MG63 (cell line): ENCODE results near the gene ABCD2. TPM values are rescaled to one million over a fixed set of nuclear protein-coding genes. Genes with fewer than 3 reads are reported as not detected.
"Not testable (repeated sequence)": the region's sequence is repeated elsewhere in the genome, so short reads cannot be mapped to it uniquely, and the experiment has no call there.

Source experiments
- DNase-seq: peaks from one replicate; pipeline ENCODE4 v3.0.0-alpha.2; 2020
- H3K27me3 ChIP-seq: fragments of 250-450 bp; sonication (Bioruptor Pico); 2 replicates; pipeline ENCODE4 v1.5.1; 2020; ENCODE audit warnings: mild to moderate bottlenecking, moderate library complexity
- H3K36me3 ChIP-seq: fragments of 250-450 bp; sonication (Bioruptor Pico); 2 replicates; pipeline ENCODE4 v1.5.1; 2020; ENCODE audit warnings: mild to moderate bottlenecking, moderate library complexity
- H3K4me3 ChIP-seq: fragments of 250-450 bp; sonication (Bioruptor Pico); 2 replicates; pipeline ENCODE4 v1.5.1; 2020; ENCODE audit warnings: mild to moderate bottlenecking, moderate library complexity
- H3K9me3 ChIP-seq: fragments of 250-450 bp; sonication (Bioruptor Pico); 2 replicates; pipeline ENCODE4 v1.5.1; 2020; ENCODE audit warnings: mild to moderate bottlenecking, moderate library complexity
- total RNA-seq: library from RNA; depleted of rRNA; stranded (reverse); fragments of >200 nt; shearing (Covaris generic); gene quantifications from 2 replicates; pipeline ENCODE4 v1.2.3, GENCODE V29; 2014; ENCODE audit warnings: low replicate concordance

Gene ABCD2
- total RNA-seq, 1 experiment from 2014 or later: not detected

DNA sequence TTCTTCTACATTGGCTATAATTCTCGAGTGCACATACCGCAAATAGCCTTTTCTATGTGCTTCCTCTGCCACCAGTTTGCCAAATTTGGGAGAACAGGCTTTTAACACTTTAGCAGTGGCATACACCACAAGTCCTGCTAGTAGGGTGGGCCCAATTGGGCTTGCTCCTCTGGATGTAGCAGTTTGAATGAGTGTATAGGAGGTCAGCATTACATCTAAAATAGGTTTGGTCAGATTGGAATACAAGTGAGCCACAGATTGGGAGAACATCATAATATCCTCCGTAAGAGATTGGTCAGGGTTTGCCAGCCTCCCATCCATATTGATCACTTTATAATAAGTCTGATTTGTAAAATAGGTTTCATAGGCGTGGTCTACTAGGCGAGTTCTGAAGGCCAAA is 902 bp downstream of the ABCD2 start:
- DNase-seq: no peak
- Histone ChIP-seq H3K36me3 (no peaks in the 10 kb centered on the region), H3K9me3 (no peaks in the 10 kb centered on the region), H3K27me3 (no peaks in the 10 kb centered on the region), H3K4me3 (no peak overlapping the region)

DNA sequence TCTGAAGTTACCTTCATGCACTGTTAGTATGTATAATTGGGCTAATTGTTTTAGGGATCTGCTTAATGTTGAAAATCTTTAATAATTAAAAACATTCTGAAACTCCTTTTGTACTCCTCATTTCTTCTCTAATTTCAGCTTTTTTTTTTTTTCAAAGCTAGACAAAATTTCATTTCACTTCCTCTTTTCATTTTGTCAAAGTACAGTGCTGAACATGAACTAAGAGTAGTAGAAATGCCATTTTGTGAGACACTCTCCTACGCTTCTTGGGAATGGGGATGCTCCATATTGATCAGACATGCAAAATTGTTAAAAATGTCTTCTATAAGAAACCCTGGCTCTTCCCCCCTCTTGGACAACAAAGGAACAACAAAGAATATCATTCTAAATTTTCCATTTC is 1.7 kb downstream of the ABCD2 start:
- no peaks in the 10 kb centered on the region for H3K27me3 ChIP-seq
- DNase-seq: no peak
- H3K4me3 ChIP-seq: no peak overlapping the region
- no peaks in the 10 kb centered on the region for H3K36me3 ChIP-seq
- no peaks in the 10 kb centered on the region for H3K9me3 ChIP-seq

DNA sequence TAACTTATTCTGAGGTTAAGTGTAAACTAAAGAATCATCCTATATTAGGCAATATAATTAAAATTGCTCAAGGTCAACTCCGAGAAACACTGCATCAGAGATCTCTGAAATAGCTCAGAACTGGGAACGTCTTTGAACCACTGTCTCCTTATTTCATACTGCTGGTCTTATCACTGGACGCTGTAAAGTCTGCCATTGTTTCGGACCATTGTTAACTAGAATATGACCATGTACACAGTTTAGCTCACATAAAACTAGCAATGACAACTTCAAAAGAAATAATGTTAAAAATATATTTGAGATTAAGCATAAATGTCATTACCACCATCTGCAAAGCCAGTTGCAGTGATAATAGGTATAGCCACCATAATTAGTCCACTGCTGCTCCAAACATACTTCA is 2.9 kb downstream of the ABCD2 start:
- DNase-seq: no peak
- H3K4me3 ChIP-seq: no peak overlapping the region
- H3K9me3 ChIP-seq: no peaks in the 10 kb centered on the region
- no peaks in the 10 kb centered on the region for H3K36me3 ChIP-seq
- H3K27me3 ChIP-seq: no peaks in the 10 kb centered on the region

DNA sequence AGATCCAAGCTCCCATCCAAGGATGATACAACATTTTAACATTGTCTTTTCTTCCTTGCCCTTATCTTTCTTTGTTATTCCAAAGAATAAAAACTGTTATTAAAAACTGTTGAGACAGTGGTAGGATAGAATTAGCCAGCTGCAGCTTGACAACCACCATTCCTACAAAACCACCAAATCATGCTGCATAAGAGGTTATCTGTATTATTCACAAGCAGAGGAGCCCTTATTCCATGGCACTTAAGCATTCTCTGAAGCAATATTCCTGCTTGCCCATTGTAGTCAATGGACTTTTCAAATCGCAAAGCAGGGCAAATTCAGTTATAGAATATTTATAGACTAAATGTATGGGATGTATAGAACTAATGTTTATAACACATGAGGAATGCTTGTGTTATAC is 3.4 kb downstream of the ABCD2 start:
- no peaks in the 10 kb centered on the region for H3K9me3 ChIP-seq
- DNase-seq: no peak

DNA sequence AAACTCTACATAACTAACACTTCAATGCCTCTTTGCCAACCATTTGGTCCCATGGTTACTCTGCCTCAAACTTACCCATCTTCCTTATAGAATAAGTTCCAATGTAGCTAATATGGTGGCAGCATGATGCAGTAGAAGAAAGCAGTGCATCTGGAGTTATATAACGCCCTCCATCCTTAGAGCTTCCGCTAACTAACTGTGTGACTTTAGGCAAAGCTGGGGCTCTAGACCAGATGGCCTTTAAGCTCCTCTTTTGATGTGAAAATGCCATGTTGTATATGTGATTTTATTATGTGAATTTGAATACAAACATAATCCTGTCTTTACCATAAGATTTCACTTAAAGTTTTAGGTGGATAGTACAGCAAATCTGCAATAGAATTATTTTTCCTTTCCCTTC is 6.1 kb downstream of the ABCD2 start:
- H3K4me3 ChIP-seq: no peak overlapping the region
- no peaks in the 10 kb centered on the region for H3K9me3 ChIP-seq
- no peaks in the 10 kb centered on the region for H3K27me3 ChIP-seq
- no peaks in the 10 kb centered on the region for H3K36me3 ChIP-seq
- no peak for DNase-seq

More for the DNA sequence above, 3.4 kb downstream of the ABCD2 start:
- Histone ChIP-seq H3K4me3 (no peak overlapping the region), H3K36me3 (no peaks in the 10 kb centered on the region), H3K27me3 (no peaks in the 10 kb centered on the region)

DNA sequence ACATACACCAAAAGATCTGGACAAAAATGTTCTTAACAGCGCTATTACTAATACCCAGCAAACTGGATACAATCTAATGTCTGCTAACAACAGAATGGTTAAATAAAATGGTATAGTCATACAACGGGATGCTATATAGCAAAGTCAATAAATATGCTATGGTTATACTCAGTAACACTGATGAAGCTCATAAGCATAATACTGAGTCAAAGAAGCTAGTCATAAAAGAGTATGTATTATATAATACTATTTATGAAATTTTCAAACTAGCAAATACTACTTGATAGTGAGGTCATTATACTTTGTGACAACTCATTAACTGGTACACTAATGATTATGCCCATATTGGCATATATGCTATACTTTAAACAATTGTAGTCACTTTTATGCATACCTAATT is 7.4 kb downstream of the ABCD2 start:
- DNase-seq: no peak
- Histone ChIP-seq H3K9me3 (no peaks in the 10 kb centered on the region), H3K36me3 (no peaks in the 10 kb centered on the region)

DNA sequence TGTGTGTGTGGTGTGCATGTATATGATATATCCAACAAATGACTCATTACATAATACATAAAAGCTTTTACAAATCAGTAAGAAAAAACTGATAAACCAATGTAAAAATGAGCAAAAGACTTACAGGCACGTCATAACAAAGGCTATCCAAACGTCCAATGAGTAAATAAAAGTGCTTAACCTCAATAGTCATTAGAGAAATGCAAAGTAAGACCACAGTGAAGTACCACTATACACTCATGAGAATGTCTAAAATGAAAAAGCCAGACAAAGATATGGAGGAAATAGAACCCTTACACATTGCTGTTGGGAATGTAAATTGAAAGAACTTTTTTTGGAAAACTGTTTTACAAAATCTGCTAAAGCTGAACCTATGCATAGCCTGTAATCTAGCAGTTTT is 7.8 kb downstream of the ABCD2 start:
- no peak for DNase-seq
- Histone ChIP-seq H3K9me3 (no peaks in the 10 kb centered on the region), H3K4me3 (no peak overlapping the region), H3K27me3 (no peaks in the 10 kb centered on the region), H3K36me3 (no peaks in the 10 kb centered on the region)

More for the DNA sequence above, 7.4 kb downstream of the ABCD2 start:
- Histone ChIP-seq H3K4me3 (no peak overlapping the region), H3K27me3 (no peaks in the 10 kb centered on the region)

DNA sequence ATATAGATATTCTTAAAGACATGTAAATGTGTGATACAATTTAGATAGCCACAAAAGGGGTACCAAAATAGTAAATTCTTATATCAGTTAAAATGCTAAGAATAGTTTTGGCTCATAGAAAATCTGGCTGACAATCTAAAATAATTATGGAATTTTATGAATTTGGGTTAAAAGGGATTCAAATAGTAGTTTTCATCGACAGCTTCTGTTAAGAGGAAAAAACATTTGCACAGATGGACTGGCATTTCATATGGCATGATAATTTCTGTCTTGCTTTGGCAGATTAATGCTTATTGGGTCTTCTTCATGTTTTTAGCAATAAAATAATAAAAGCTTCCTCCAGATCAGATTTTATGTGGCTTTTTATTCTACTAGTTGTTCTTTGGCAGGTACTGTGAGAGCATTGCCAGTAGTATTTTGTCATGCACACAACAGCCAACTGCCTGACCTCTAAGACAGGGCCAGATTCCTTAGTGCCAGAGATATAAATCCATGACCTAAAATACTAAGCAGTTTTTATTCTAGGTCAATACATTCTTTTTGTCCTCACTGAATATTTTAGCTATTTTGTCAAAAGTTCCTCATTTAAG is 9.1 kb downstream of the ABCD2 start:
- Histone ChIP-seq H3K9me3 (no peaks in the 10 kb centered on the region), H3K36me3 (no peaks in the 10 kb centered on the region), H3K4me3 (no peak overlapping the region), H3K27me3 (no peaks in the 10 kb centered on the region)
- DNase-seq: peak; percentile 26

DNA sequence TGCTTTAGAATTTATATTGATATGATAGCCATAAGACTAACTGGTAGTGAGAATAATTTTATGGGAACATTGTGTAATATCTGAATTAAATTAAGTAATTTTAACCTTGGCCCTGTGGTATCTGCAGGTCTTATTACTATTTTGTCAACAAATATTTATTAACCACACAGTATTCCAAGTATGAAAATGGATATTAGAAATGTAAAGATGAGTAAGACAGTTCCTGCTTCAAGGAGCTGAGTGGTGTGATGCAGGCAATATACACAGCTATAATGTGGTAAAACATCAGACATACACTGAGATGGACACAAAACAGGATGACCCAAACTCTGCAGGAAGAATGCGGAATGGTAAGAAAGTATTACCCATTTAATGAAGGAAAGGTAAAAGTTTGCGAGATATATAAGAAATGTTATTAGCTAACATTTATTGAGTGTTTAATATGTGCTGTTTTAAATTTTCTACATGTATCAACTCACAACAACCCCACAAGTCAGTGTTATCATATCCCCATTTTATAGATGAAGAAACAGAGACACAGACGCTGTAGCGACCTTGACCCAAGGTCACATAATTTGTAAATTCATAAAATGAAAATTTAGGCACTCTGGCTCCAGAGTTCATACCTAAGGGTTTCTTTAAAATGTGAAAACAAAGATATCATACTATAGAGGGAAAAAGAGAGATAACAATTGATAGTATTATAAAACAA is 12.7 kb downstream of the ABCD2 start:
- Histone ChIP-seq H3K4me3 (no peak overlapping the region), H3K27me3 (no peaks in the 10 kb centered on the region), H3K36me3 (no peaks in the 10 kb centered on the region), H3K9me3 (no peaks in the 10 kb centered on the region)
- no peak for DNase-seq

DNA sequence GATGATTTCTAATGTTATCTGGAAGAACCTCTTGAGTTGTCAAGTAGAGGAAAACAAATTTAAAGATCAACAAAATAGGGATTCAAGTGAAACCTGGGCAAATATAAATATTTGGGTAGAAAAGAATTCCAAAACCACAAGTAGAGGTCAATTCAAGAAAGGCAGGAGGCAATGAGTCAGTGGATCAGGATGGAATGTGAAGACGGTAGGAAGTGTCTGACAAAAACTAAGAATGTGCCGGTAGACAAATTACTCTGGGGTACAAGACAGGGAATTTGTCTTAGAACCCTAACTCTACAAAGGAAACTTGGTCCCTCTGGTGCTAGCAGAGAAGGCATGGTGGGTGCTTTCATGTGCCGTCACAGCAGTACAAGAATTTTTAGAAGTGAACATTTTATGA is 13.6 kb downstream of the ABCD2 start:
- Histone ChIP-seq H3K4me3 (no peak overlapping the region), H3K27me3 (no peaks in the 10 kb centered on the region), H3K9me3 (no peaks in the 10 kb centered on the region), H3K36me3 (no peaks in the 10 kb centered on the region)
- no peak for DNase-seq

DNA sequence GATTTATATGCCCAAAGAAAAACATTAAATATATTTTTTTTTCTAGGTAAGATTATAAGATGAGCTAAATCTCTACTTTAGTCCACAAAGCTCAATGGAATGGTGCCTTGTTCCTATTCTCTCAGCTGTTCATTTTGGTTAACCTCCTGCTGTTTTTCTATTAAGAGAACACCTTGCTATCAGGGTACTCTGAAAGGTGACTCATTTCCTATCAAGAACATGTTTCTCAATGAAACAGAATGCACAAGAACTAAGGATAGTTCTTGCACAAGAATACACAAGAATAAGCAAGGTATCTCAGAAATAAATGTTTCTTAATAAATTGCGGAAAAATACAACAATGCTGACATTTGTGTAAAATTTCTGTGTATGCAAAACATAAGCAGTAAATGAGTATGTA is 14.1 kb downstream of the ABCD2 start:
- DNase-seq: no peak
- H3K4me3 ChIP-seq: no peak overlapping the region
- no peaks in the 10 kb centered on the region for H3K27me3 ChIP-seq
- no peaks in the 10 kb centered on the region for H3K9me3 ChIP-seq
- no peaks in the 10 kb centered on the region for H3K36me3 ChIP-seq

DNA sequence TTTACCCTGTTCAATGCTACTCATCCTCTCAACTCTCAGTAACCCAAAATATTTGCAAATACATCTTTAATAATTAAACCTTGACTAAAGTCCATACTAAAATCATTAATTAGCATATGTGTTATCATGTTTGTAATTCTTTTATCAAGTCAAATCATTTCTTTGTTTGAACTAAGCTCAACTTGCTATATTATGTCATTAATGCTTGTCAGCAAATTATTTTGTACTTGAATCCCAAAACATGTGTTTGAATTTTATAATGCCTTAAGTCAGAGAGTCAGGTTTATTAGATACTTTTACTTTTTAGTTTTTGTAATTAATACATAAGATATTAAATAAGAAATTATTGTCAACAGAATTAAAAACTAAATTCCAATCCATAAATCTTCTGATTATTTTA is 16.5 kb downstream of the ABCD2 start:
- no peak for DNase-seq
- H3K9me3 ChIP-seq: no peaks in the 10 kb centered on the region
- H3K36me3 ChIP-seq: no peaks in the 10 kb centered on the region
- no peak overlapping the region for H3K4me3 ChIP-seq
- no peaks in the 10 kb centered on the region for H3K27me3 ChIP-seq

DNA sequence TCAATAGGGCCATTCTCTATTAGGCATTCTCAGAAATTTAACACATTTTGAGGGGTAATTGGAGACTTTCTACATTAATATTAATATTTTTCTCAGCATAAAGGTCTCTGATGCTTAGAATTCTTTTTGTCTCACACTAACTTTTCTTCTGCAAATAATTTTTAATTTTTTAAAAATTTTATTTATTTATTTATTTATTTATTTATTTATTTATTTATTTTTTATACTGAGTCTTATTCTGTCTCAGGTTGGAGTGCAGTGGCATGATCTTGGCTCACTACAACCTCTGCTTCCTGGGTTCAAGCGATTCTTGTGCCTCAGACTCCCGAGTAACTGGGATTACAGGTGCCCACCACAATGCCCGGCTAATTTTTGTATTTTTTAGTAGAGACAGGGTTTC is 17.7 kb downstream of the ABCD2 start:
- not testable (repeated sequence) for H3K36me3 ChIP-seq, DNase-seq, H3K27me3 ChIP-seq, H3K4me3 ChIP-seq, H3K9me3 ChIP-seq

DNA sequence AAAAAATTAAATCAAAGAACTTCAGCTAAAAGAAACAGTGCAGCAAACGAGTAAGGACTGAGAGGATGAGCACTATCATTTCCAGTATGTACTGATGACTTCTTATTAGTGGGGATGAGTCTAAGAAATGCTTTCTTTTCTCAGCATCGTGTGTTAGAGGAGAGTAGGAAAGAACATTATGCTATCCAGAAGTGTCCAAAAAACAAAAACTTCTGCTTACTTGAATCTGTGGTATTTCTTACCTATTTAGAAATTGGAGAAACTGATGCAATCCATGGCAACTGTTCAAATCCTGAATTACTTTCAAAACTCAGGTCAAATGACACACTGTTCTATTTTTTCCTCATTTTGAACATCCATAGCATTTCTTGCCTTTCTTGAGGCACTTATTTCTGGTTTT is 23.7 kb downstream of the ABCD2 start:
- H3K36me3 ChIP-seq: no peaks in the 10 kb centered on the region
- no peak for DNase-seq
- H3K27me3 ChIP-seq: no peaks in the 10 kb centered on the region

DNA sequence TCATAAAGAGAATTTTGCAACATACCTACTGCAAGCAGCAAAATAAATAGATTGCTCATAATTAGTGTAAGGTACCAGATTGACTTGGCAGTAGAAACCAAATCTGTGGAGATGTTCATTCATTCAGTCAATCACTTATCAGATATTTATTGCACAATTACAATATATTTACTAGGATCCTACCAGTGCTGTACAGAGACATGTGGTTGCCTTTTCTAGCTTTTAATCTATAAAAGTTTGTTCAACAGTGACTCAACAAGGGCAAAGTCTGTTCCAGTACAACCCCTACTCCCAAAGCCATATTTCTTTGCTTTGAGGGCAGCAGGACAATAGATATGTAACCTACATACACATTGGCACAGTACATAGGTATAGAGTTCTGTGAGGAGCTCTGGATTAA is 27.3 kb downstream of the ABCD2 start:
- Histone ChIP-seq H3K36me3 (no peaks in the 10 kb centered on the region), H3K4me3 (no peak overlapping the region), H3K9me3 (no peaks in the 10 kb centered on the region), H3K27me3 (no peaks in the 10 kb centered on the region)
- DNase-seq: no peak

More for the DNA sequence above, 23.7 kb downstream of the ABCD2 start:
- H3K9me3 ChIP-seq: no peaks in the 10 kb centered on the region
- H3K4me3 ChIP-seq: no peak overlapping the region

DNA sequence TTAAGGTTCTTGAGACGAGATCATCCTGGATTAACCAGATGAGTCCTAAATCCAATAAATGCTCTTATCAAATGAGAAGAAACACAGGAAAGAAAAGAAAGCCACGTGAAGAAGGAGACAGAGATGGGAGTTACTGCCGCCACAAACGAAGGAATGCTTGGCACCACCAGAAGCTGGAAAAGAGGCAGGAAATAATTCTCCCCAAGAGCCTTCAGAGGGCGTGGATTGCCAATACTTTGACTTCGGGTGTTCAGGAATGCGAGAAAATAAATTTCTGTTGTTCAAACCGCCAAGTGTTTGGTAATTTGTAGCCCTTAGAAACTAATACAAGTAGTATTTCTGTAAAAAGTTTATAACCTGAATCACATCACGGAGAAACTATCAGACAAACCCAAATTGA is 31.3 kb downstream of the ABCD2 start:
- Histone ChIP-seq H3K9me3 (no peaks in the 10 kb centered on the region), H3K4me3 (no peak overlapping the region), H3K36me3 (no peaks in the 10 kb centered on the region), H3K27me3 (no peaks in the 10 kb centered on the region)
- DNase-seq: no peak

DNA sequence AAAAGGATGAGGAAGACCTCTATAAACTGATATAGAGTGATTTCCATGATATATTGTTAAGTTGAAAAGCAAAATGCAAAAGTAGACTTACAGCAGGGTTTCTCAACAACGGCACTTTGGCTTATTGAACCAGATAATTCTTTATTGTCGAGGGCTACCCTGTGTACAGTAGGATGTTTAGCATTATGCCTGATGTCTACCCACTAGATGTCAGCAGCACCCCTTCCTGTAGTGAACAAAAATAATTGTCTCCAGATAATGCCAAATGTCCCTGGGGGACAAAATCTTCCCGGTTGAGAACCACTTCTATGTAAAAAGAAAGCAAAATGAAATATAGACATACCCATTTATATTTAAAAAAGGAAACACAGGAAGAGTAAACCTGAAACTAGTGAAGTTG is 32.4 kb downstream of the ABCD2 start:
- no peak for DNase-seq
- H3K36me3 ChIP-seq: no peaks in the 10 kb centered on the region

DNA sequence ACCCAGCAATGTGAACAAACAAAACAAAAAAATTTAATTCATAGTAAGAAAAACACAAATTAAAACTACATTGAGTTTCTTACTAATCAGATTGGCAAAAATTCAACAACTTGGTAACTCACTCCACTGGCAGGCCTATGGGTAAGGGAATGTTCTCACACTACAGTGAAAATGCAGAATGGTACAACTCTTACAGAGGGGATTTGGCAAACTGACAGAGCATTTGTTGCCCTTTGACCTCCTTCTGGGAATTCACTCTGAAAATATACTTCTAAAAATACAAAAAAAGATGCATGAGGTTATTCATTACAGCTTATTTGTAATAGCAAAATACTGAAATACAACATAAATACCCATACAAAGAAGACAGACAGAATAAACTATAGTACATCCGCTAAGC is 32.8 kb downstream of the ABCD2 start:
- Histone ChIP-seq H3K27me3 (no peaks in the 10 kb centered on the region), H3K36me3 (no peaks in the 10 kb centered on the region), H3K4me3 (no peak overlapping the region), H3K9me3 (no peaks in the 10 kb centered on the region)
- DNase-seq: no peak

More for the DNA sequence above, 32.4 kb downstream of the ABCD2 start:
- Histone ChIP-seq H3K4me3 (no peak overlapping the region), H3K9me3 (no peaks in the 10 kb centered on the region), H3K27me3 (no peaks in the 10 kb centered on the region)
